Amniotic epithelial cell (primary cell): ENCODE measurements around the gene ZNF441.
"Not testable (repeated sequence)": the region's sequence is repeated elsewhere in the genome, so short reads cannot be mapped to it uniquely, and the experiment has no call there.

ENCODE experiments used
- DNase-seq: peaks from one replicate; pipeline ENCODE4 v3.0.0-alpha.2; 2010; ENCODE audit warnings: low read depth

The ZNF441 gene

DNA sequence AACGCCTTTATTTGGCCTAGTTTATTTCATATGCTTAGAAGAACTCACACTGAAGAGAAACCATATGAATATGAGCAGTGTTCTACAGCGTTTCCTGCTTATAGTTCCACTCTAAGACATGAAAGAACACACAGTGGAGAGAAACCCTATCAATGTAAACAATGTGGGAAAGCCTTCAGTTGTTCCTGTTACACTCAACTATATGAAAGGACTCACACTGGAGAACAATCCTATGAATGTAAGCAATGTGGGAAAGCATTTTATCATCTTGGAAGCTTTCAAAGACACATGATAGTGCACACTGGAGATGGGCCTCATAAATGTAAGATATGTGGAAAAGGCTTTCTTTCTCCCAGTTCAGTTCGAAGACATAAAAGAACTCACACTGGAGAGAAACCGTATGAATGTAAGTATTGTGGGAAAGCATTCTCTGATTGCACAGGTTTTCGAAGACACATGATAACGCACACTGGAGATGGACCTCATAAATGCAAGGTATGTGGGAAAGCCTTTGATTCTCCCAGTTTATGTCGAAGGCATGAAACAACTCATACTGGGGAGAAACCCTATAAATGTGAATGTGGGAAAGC, 13.7 kb downstream of the ZNF441 start:
- no peak for DNase-seq

GRCh38 chr19:11781295-11782057, 14.7 kb downstream of the ZNF441 start:
- DNase-seq = peak; percentile 24

GRCh38 chr19:11783767-11784166, 17.0 kb downstream of the ZNF441 start:
- no peak for DNase-seq

DNA sequence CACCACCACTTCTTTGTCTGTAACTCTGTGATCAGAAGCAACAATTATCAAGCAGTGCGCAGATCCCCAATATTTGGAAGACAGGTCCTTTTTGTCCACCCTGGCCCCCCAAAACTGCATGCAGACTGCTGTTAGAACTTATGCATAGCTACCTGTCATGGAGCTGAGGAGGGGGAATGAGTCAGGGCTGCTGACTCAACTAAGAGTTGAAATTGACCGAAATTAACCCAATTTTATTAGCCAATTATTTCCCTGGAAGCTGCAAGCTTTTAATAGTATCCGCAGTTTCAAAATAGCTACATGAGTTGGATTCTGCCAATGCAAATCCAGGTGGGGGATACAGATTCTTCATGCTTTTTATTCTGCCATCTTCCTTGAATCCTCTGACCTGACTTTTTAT, 17.6 kb downstream of the ZNF441 start:
- no peak for DNase-seq

DNA sequence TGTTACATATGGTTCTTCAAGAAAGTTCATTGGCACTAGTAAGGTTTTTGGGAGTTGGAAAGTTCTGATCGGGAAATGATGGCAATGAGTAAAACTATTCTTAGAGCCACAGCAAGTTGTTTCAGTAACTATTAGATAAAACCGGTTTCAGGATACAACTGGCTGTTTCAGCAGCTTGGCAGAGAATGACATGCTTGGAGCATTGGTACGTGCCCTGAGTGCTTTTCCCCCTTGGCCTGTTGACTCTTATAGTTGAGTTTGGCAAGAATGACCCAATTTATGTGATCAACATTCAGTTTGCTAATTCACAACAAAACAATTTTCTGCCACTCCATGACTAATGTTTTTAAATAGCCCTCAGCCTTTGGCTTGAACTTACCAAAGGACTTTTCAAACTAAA, 20.7 kb downstream of the ZNF441 start:
- DNase-seq = no peak

- no peak for DNase-seq
Observed at GRCh38 chr19:11792942-11793341, 26.1 kb downstream of the ZNF441 start.

DNA sequence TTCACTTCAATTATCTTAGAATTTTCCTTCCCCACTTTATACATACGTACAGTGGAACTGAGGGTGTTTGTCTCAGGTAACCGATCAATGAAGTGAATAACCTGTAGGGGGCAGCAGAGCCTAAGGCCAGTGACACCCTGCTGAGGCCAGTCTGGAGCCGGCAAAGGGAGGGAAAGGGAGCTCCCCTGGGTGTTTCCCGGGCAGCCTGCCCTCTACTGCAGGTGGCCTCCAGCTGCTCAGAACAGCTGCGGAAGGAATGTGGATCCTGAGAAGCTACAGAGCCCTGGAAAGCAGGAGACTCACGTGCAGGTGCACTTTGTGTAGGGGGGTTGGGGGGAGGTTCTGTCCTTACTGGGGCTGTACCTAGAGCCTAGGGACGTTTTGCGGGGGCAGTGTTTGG, 30.7 kb downstream of the ZNF441 start:
- peak; percentile 80 for DNase-seq

DNA sequence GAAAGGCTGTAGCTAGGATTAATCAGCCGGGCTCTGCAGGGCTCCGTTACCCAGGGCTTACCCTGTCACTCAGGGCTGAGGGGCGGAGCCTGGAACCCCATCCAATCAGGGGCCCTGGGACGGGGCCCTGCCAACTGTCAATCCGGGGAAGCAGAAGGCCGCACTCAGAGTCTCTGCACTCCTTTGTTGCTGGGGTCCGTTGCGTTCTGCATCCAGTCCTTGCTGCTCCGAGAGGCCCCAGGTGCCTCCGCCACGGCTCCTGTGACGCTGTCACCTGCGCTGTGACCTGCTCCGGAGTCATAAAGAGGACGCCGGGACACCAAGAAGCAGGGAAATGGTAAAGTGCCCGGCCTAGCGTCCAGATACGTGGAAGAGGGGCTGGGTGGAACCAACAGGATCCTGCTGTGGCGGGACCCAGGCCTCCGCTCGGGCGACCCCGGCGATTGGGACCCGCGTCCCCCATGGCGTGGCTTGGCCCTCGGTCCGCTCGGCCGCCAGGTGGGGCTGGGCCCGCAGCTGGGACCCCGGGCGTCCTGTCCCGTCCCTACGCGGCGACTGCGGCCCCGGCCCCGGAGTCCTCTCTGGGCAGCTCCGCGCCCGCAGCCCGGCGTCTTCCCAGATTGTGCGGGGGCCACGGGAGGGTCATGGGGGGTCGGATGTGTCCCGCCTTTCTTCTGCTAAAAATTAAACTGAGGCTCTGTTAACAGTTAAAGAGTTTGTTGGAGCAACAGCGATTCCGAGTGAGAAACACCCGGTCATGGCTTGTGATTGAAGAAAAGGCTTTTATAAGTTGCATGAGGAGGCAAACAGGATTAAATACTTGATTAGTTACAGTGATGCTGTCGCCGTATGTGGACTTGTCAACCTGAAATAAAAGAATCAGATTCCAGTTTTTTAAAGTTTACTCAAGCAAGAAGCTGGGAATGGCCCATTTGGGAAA, 31.9 kb downstream of the ZNF441 start, which contains the start of gene ZNF491:
TSS of gene ZNF491 (plus strand) at position 133 of the 940 bp plus-strand sequence. CDS start 7,431 bp downstream, outside the sequence.
- DNase-seq = peak; percentile 88

GRCh38 chr19:11806354-11807098, 39.7 kb downstream of the ZNF441 start:
- peak; percentile 13 for DNase-seq

- DNase-seq = no peak
Observed at GRCh38 chr19:11807099-11807380, 40.2 kb downstream of the ZNF441 start.

GRCh38 chr19:11813703-11814028, 46.9 kb downstream of the ZNF441 start:
- no peak for DNase-seq

- peak; percentile 90 for DNase-seq
Observed at GRCh38 chr19:11814029-11814699, 47.4 kb downstream of the ZNF441 start, which contains the start of gene ZNF440. TSS of gene ZNF440 (plus strand) at chr19:11814273. CDS start at chr19:11814448, 175 bp downstream.

DNA sequence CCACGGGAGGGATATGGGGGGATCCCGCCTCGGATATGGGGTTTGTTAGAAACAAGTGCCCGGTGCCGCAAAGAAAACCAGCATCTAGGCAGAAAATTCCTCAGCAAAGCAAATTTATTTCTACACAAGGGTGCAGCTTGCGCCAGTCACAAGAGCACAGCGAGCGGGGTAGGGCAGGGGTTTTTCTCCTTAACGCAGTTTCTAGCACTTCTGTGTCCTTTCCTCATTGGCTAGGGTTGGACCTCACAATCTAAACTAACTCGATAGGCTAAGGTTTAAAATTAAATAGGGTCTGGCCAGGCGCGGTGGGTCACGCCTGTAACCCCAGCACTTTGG, 47.9 kb downstream of the ZNF441 start:
- DNase-seq = peak; percentile 39

DNA sequence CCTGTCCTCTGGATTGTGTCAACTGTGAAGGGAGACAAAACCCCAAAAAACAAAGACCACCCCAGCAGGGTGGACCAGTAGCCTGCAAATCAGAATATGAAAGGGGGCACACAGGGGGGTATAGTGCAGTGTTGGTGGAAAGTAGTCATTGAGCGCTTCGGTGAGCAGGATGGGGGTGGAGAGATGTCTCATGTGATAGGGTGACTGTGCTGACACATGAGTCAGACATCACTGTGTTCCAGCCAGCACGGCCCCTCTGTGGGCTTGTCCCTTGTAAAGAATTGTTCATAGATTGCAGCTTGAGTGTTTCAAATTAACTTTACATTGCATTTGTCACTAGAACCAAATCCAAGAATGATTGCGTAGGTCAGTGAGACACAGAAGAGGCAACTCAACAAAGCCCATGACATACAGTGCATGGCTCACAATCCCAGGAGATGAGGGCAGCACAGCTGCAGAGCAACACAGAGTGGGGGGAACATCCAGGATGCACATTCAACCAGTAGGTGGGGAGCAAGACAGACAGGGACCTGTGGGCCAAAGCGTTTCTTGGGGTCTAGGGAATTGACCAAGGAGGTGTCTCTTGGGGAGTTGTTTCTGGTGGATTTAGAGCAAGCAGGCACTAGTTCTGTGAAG, 54.8 kb downstream of the ZNF441 start:
- DNase-seq = peak; percentile 7

GRCh38 chr19:11828957-11829876, 62.4 kb downstream of the ZNF441 start:
- not testable (repeated sequence) for DNase-seq

DNA sequence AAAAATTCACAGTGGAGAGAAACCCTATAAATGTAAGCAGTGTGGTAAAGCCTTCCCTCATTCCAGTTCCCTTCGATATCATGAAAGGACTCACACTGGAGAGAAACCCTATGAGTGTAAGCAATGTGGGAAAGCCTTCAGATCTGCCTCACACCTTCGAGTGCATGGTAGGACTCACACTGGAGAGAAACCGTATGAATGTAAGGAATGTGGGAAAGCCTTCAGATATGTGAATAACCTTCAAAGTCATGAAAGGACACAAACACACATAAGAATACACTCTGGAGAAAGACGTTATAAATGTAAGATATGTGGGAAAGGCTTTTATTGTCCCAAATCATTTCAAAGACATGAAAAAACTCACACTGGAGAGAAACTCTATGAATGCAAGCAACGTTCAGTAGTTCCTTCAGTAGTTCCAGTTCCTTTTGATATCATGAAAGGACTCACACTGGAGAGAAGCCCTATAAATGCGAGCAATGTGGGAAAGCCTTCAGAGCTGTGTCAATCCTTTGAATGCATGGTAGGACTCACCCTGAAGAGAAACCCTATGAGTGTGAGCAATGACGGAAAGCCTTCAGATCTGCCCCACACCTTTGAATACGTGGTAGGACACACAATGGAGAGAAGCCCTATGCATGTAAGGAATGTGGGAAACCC, 65.6 kb downstream of the ZNF441 start:
- peak; percentile 22 for DNase-seq

DNA sequence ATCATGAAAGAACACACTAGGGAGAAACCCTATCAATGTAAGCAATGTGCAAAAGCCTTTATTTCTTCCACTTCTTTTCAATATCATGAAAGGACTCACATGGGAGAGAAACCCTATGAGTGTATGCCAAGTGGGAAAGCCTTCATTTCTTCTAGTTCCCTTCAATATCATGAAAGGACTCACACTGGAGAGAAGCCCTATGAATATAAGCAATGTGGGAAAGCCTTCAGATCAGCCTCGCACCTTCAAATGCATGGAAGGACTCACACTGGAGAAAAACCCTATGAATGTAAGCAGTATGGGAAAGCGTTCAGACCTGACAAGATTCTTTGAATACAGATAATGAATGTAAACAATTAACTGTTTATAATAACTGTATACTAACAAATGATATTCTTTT, 66.7 kb downstream of the ZNF441 start:
- DNase-seq = peak; percentile 11
